Measurements from ENCODE around the gene PRPH. TPM values are rescaled to one million over a fixed set of nuclear protein-coding genes. Genes with fewer than 3 reads are reported as not detected.
"Not testable (repeated sequence)": the region's sequence is repeated elsewhere in the genome, so short reads cannot be mapped to it uniquely, and the experiment has no call there.

PRPH gene
- total and polyA plus RNA-seq, 9 of the 15 experiments (the other 6 are each of a cell fraction or from before 2014, with no cell fraction given), result 0.27 to 1.9 (median 1.3) TPM; not detected in 1

DNA sequence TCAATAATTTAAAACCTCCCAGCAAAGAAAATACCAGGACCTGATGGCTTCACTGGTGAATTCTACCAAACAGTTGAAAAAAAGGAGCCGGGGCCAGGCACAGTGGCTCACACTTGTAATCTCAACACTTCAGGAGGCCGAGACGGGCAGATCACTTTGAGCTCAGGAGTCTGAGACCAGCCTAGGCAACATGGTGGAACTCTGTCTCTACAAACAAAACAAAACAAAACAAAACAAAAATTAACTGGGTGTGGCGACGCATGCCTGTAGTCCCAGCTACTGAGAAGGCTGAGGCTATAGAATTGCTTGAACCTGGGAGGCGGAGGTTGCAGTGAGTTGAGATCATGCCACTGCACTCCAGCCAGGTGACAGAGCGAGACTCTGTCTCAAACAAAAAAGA lies 14.4 kb downstream of the PRPH start:
- DNase-seq (ENCODE audit: extremely low read depth in 1 of 4, low spot score in 3 of 4), result peak in 1 of 4 experiments; percentile 50
- ChIA-PET POLR2A (interaction anchor here (0.6 to 1.5 kb wide), 3 partner anchors 9 to 33 kb away, joined by 3 to 4 read pairs (median 4); partner anchors contain the start of gene TROAP), CTCF (ENCODE audit: low intra/inter-chr PET ratio) (interaction anchor here (0.7 kb wide), 1 partner anchor 22 kb away, joined by 3 read pairs; no protein-coding TSS in a partner anchor)
- peak overlapping the region; percentile 3 to 48; a peak in 2 of 4 replicates for H3K9ac ChIP-seq (ENCODE audit: insufficient read depth in 1 of 2, low read depth in 2 of 2, low read length in 2 of 2)
- BruUV-seq (replicated peaks), result no TSS peak
- H3K36me3 ChIP-seq (ENCODE audit: control insufficient read depth, insufficient read depth, low read length), result no peaks in the 10 kb centered on the region
- no peak overlapping the region for H3K4me3 ChIP-seq
- H3K9me1 ChIP-seq (ENCODE audit: control insufficient read depth, insufficient read depth, low read length), result no peaks in the 10 kb centered on the region
- H3K27ac ChIP-seq (ENCODE audit: extremely low read depth, low read depth, low read length), result peak overlapping the region; percentile 10; the same call in 1 of the 3 replicates
- 26% methylated on average over 7 of the region's 7 CpGs for WGBS (ENCODE audit: insufficient coverage, low coverage, missing lambda C conversion rate)
- H3K79me2 ChIP-seq (ENCODE audit: control insufficient read depth, insufficient read depth, low read length), result no peaks in the 10 kb centered on the region
- no peak overlapping the region for H3K4me2 ChIP-seq (ENCODE audit: insufficient read depth, low read length)
- no peak for FAIRE-seq
- peaks cover 10 to 14% of the 10 kb centered on the region in 2 experiments; a peak in 3 of 5 replicates for H3K4me1 ChIP-seq (replicated peaks in 1 of 2; ENCODE audit: control insufficient read depth in 2 of 2, insufficient read depth in 2 of 2, low read length in 2 of 2)
- H3K27me3 ChIP-seq (ENCODE audit: control insufficient read depth in 2 of 2, insufficient read depth in 2 of 2, low read length in 2 of 2), result no peaks in the 10 kb centered on the region
- in situ Hi-C loops (cut with MboI), result no loop called here
- H3K9me3 ChIP-seq (replicated peaks; ENCODE audit: control insufficient read depth, insufficient read depth, low read depth, low read length), result no peaks in the 10 kb centered on the region
- peak; percentile 84 for ATAC-seq
- intact Hi-C loops (cut with micrococcal nuclease), result no loop called here
- TF ChIP-seq SMAD4 (CRISPR knock-in tag; conservative IDR thresholded peaks at IDR 0.05) (0 out of 2 replicates have a peak, but pooled peaks have one; percentile 21), NRF1 (conservative IDR thresholded peaks at IDR 0.05 in 1 of 2, IDR thresholded peaks at IDR 0.05 in 1 of 2) (0 out of 4 replicates have a peak, but pooled peaks of 1 of the 2 experiments have one; percentile 22), TCF3 (CRISPR knock-in tag; IDR thresholded peaks at IDR 0.05) (no peak)
- H4K20me1 ChIP-seq (replicated peaks; ENCODE audit: control insufficient read depth, insufficient read depth, low read length), result no peaks in the 10 kb centered on the region
- peak overlapping the region; percentile 88 for H2AFZ ChIP-seq (ENCODE audit: low read depth, low read length)

GRCh38 chr12:49310451-49311000 lies 15.6 kb downstream of the PRPH start:
- POLR2A ChIA-PET; DNase-seq (ENCODE audit: extremely low read depth in 1 of 4, low spot score in 3 of 4); H3K27ac ChIP-seq (ENCODE audit: extremely low read depth, low read depth, low read length); H3K4me2 ChIP-seq (ENCODE audit: insufficient read depth, low read length); intact Hi-C loops (cut with micrococcal nuclease); in situ Hi-C loops (cut with MboI); BruUV-seq (replicated peaks); ATAC-seq; CTCF ChIA-PET (ENCODE audit: low intra/inter-chr PET ratio); H3K9ac ChIP-seq (ENCODE audit: insufficient read depth in 1 of 2, low read depth in 2 of 2, low read length in 2 of 2); H3K4me3 ChIP-seq; H3K36me3 ChIP-seq (ENCODE audit: control insufficient read depth, insufficient read depth, low read length); H3K9me3 ChIP-seq (replicated peaks; ENCODE audit: control insufficient read depth, insufficient read depth, low read depth, low read length); FAIRE-seq; H2AFZ ChIP-seq (ENCODE audit: low read depth, low read length); H3K27me3 ChIP-seq (ENCODE audit: control insufficient read depth in 2 of 2, insufficient read depth in 2 of 2, low read length in 2 of 2); H3K79me2 ChIP-seq (ENCODE audit: control insufficient read depth, insufficient read depth, low read length); H4K20me1 ChIP-seq (replicated peaks; ENCODE audit: control insufficient read depth, insufficient read depth, low read length); H3K9me1 ChIP-seq (ENCODE audit: control insufficient read depth, insufficient read depth, low read length): not testable (repeated sequence)
- TF ChIP-seq MEF2D (tag; conservative IDR thresholded peaks at IDR 0.05; ENCODE audit: low read depth), result peak; percentile 47; the same call in 1 of the 2 replicates
- TF ChIP-seq, protein P1, sequence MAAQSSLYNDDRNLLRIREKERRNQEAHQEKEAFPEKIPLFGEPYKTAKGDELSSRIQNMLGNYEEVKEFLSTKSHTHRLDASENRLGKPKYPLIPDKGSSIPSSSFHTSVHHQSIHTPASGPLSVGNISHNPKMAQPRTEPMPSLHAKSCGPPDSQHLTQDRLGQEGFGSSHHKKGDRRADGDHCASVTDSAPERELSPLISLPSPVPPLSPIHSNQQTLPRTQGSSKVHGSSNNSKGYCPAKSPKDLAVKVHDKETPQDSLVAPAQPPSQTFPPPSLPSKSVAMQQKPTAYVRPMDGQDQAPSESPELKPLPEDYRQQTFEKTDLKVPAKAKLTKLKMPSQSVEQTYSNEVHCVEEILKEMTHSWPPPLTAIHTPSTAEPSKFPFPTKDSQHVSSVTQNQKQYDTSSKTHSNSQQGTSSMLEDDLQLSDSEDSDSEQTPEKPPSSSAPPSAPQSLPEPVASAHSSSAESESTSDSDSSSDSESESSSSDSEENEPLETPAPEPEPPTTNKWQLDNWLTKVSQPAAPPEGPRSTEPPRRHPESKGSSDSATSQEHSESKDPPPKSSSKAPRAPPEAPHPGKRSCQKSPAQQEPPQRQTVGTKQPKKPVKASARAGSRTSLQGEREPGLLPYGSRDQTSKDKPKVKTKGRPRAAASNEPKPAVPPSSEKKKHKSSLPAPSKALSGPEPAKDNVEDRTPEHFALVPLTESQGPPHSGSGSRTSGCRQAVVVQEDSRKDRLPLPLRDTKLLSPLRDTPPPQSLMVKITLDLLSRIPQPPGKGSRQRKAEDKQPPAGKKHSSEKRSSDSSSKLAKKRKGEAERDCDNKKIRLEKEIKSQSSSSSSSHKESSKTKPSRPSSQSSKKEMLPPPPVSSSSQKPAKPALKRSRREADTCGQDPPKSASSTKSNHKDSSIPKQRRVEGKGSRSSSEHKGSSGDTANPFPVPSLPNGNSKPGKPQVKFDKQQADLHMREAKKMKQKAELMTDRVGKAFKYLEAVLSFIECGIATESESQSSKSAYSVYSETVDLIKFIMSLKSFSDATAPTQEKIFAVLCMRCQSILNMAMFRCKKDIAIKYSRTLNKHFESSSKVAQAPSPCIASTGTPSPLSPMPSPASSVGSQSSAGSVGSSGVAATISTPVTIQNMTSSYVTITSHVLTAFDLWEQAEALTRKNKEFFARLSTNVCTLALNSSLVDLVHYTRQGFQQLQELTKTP (IDR thresholded peaks at IDR 0.05; ENCODE audit: low read depth in 1 of 2, partially characterized antibody in 2 of 2), result peak in 1 of 2 experiments; percentile 96
- 30% methylated on average over 2 of the region's 3 CpGs for WGBS (ENCODE audit: insufficient coverage, low coverage, missing lambda C conversion rate)
- peaks cover 10 to 14% of the 10 kb centered on the region in 2 experiments; a peak in 3 of 5 replicates for H3K4me1 ChIP-seq (replicated peaks in 1 of 2; ENCODE audit: control insufficient read depth in 2 of 2, insufficient read depth in 2 of 2, low read length in 2 of 2)

All from K562 (cell line).